MG63 (cell line): ENCODE data around the gene URB1. TPM values are rescaled to one million over a fixed set of nuclear protein-coding genes. Genes with fewer than 3 reads are reported as not detected.

Experiments used
- DNase-seq: peaks from one replicate; pipeline ENCODE4 v3.0.0-alpha.2; 2020
- H3K27me3 ChIP-seq: fragments of 250-450 bp; sonication (Bioruptor Pico); 2 replicates; pipeline ENCODE4 v1.5.1; 2020; ENCODE audit warnings: mild to moderate bottlenecking, moderate library complexity
- H3K36me3 ChIP-seq: fragments of 250-450 bp; sonication (Bioruptor Pico); 2 replicates; pipeline ENCODE4 v1.5.1; 2020; ENCODE audit warnings: mild to moderate bottlenecking, moderate library complexity
- H3K4me3 ChIP-seq: fragments of 250-450 bp; sonication (Bioruptor Pico); 2 replicates; pipeline ENCODE4 v1.5.1; 2020; ENCODE audit warnings: mild to moderate bottlenecking, moderate library complexity
- H3K9me3 ChIP-seq: fragments of 250-450 bp; sonication (Bioruptor Pico); 2 replicates; pipeline ENCODE4 v1.5.1; 2020; ENCODE audit warnings: mild to moderate bottlenecking, moderate library complexity
- total RNA-seq: library from RNA; depleted of rRNA; stranded (reverse); fragments of >200 nt; shearing (Covaris generic); gene quantifications from 2 replicates; pipeline ENCODE4 v1.2.3, GENCODE V29; 2014; ENCODE audit warnings: low replicate concordance

The URB1 gene
- total RNA-seq, 1 experiment from 2014 or later: 15.9 TPM

GRCh38 chr21:32336711-32337110 lies 56.1 kb downstream of the URB1 start:
- peaks cover 83% of the 10 kb centered on the region for H3K36me3 ChIP-seq
- peak; percentile 61 for DNase-seq
- no peaks in the 10 kb centered on the region for H3K9me3 ChIP-seq
- H3K4me3 ChIP-seq: no peak overlapping the region
- no peaks in the 10 kb centered on the region for H3K27me3 ChIP-seq

GRCh38 chr21:32335601-32336575 lies 56.9 kb downstream of the URB1 start:
- Histone ChIP-seq H3K36me3 (peaks cover 86% of the 10 kb centered on the region), H3K27me3 (no peaks in the 10 kb centered on the region), H3K9me3 (no peaks in the 10 kb centered on the region), H3K4me3 (no peak overlapping the region)
- no peak for DNase-seq

GRCh38 chr21:32334980-32335531 lies 57.8 kb downstream of the URB1 start:
- H3K36me3 ChIP-seq: peaks cover 87% of the 10 kb centered on the region
- H3K4me3 ChIP-seq: no peak overlapping the region
- no peak for DNase-seq
- no peaks in the 10 kb centered on the region for H3K27me3 ChIP-seq
- H3K9me3 ChIP-seq: no peaks in the 10 kb centered on the region

- H3K4me3 ChIP-seq: no peak overlapping the region
- no peaks in the 10 kb centered on the region for H3K9me3 ChIP-seq
- H3K36me3 ChIP-seq: peaks cover 87% of the 10 kb centered on the region
- DNase-seq: no peak
- no peaks in the 10 kb centered on the region for H3K27me3 ChIP-seq
Measured at GRCh38 chr21:32333953-32334673, 58.7 kb downstream of the URB1 start.

- Histone ChIP-seq H3K27me3 (no peaks in the 10 kb centered on the region), H3K4me3 (no peak overlapping the region), H3K36me3 (peaks cover 87% of the 10 kb centered on the region), H3K9me3 (no peaks in the 10 kb centered on the region)
- DNase-seq: no peak
Measured at GRCh38 chr21:32332463-32332951, 60.3 kb downstream of the URB1 start.

GRCh38 chr21:32331444-32332305 lies 61.1 kb downstream of the URB1 start:
- H3K36me3 ChIP-seq: peaks cover 89% of the 10 kb centered on the region
- no peaks in the 10 kb centered on the region for H3K27me3 ChIP-seq
- no peaks in the 10 kb centered on the region for H3K9me3 ChIP-seq
- H3K4me3 ChIP-seq: no peak overlapping the region
- no peak for DNase-seq

- Histone ChIP-seq H3K27me3 (no peaks in the 10 kb centered on the region), H3K9me3 (no peaks in the 10 kb centered on the region), H3K4me3 (no peak overlapping the region), H3K36me3 (peaks cover 89% of the 10 kb centered on the region)
- DNase-seq: no peak
Measured at GRCh38 chr21:32330784-32331311, 62.0 kb downstream of the URB1 start.

GRCh38 chr21:32329776-32330175 lies 63.0 kb downstream of the URB1 start:
- H3K36me3 ChIP-seq: peaks cover 93% of the 10 kb centered on the region
- no peaks in the 10 kb centered on the region for H3K9me3 ChIP-seq
- no peaks in the 10 kb centered on the region for H3K27me3 ChIP-seq
- H3K4me3 ChIP-seq: no peak overlapping the region
- no peak for DNase-seq

GRCh38 chr21:32329331-32329730 lies 63.5 kb downstream of the URB1 start:
- Histone ChIP-seq H3K27me3 (no peaks in the 10 kb centered on the region), H3K36me3 (peaks cover 93% of the 10 kb centered on the region), H3K4me3 (no peak overlapping the region), H3K9me3 (no peaks in the 10 kb centered on the region)
- no peak for DNase-seq

- peaks cover 93% of the 10 kb centered on the region for H3K36me3 ChIP-seq
- no peak overlapping the region for H3K4me3 ChIP-seq
- no peaks in the 10 kb centered on the region for H3K27me3 ChIP-seq
- no peaks in the 10 kb centered on the region for H3K9me3 ChIP-seq
- no peak for DNase-seq
Measured at GRCh38 chr21:32328595-32328994, 64.2 kb downstream of the URB1 start.

GRCh38 chr21:32325706-32326105 lies 67.1 kb downstream of the URB1 start:
- H3K4me3 ChIP-seq: no peak overlapping the region
- H3K27me3 ChIP-seq: no peaks in the 10 kb centered on the region
- H3K36me3 ChIP-seq: peaks cover 95% of the 10 kb centered on the region
- no peaks in the 10 kb centered on the region for H3K9me3 ChIP-seq
- DNase-seq: no peak

GRCh38 chr21:32322676-32323075 lies 70.1 kb downstream of the URB1 start:
- Histone ChIP-seq H3K36me3 (peaks cover 94% of the 10 kb centered on the region), H3K4me3 (no peak overlapping the region), H3K9me3 (no peaks in the 10 kb centered on the region), H3K27me3 (no peaks in the 10 kb centered on the region)
- DNase-seq: no peak

GRCh38 chr21:32322103-32322502 lies 70.7 kb downstream of the URB1 start:
- H3K4me3 ChIP-seq: no peak overlapping the region
- H3K36me3 ChIP-seq: peaks cover 94% of the 10 kb centered on the region
- no peaks in the 10 kb centered on the region for H3K27me3 ChIP-seq
- no peak for DNase-seq
- no peaks in the 10 kb centered on the region for H3K9me3 ChIP-seq

GRCh38 chr21:32321480-32321879 lies 71.3 kb downstream of the URB1 start:
- H3K4me3 ChIP-seq: no peak overlapping the region
- no peaks in the 10 kb centered on the region for H3K9me3 ChIP-seq
- no peak for DNase-seq
- no peaks in the 10 kb centered on the region for H3K27me3 ChIP-seq
- H3K36me3 ChIP-seq: peaks cover 93% of the 10 kb centered on the region

GRCh38 chr21:32320726-32321125 lies 72.1 kb downstream of the URB1 start:
- H3K9me3 ChIP-seq: no peaks in the 10 kb centered on the region
- H3K36me3 ChIP-seq: peaks cover 93% of the 10 kb centered on the region
- no peak for DNase-seq

GRCh38 chr21:32320059-32320458 lies 72.8 kb downstream of the URB1 start:
- H3K9me3 ChIP-seq: no peaks in the 10 kb centered on the region
- H3K27me3 ChIP-seq: no peaks in the 10 kb centered on the region
- no peak for DNase-seq
- H3K4me3 ChIP-seq: no peak overlapping the region
- peaks cover 90% of the 10 kb centered on the region for H3K36me3 ChIP-seq

More at GRCh38 chr21:32320726-32321125, 72.1 kb downstream of the URB1 start:
- no peaks in the 10 kb centered on the region for H3K27me3 ChIP-seq
- no peak overlapping the region for H3K4me3 ChIP-seq
